ENCODE data around the gene IL17C.

Gene IL17C

DNA sequence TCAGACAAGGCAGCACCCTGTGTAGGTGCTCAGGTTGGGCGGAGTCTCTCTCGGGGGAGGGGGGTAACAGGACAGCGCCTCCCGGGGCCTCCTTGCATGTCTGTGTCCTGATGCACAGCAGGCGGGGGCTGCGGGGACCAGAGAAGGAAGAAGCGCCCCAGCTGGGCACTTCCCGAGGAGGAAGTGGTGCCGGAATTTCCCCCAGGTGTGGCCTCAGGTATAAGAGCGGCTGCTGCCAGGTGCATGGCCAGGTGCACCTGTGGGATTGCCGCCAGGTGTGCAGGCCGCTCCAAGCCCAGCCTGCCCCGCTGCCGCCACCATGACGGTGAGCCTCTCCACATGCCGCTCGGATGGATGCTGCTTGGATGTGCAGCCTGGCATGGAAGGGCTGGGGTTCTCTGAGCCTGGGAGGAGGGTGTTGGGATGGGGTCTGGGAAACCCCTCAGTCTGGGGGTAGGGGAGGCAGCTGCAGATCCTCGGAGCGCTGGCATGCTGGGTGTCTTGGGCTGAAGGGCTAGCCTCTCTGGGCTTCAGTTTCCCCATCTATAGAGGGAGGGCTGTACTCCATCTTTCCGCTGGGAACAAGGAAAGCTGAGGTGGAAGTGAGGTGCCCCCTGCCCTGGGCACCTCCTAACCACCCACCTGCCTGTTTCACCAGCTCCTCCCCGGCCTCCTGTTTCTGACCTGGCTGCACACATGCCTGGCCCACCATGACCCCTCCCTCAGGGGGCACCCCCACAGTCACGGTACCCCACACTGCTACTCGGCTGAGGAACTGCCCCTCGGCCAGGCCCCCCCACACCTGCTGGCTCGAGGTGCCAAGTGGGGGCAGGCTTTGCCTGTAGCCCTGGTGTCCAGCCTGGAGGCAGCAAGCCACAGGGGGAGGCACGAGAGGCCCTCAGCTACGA is at the start of gene IL17C:
IL17C (plus strand) TSS at position 250 of the 908 bp plus-strand sequence; CDS start at position 320, 70 bp downstream.
- Mint-ChIP-seq H3K9me3 (peaks cover 0 to 10% of the 10 kb centered on the region in 2 donors), H3K27ac (peak within 1 kb of the TSS in 1 of 2 donors; percentile 95), H3K4me1 (peaks cover 87% of the 10 kb centered on the region), H3K4me3 (peak within 1 kb of the TSS; percentile 22 to 55), H3K27me3 (peaks cover 57% of the 10 kb centered on the region)
- DNase-seq (peak in 1 of 2 donors; percentile 23), ATAC-seq (no peak)

GRCh38 chr16:88588754-88589153 is 49.6 kb upstream of the IL17C start:
- DNase-seq: no peak
- Mint-ChIP-seq H3K27me3 (no peaks in the 10 kb centered on the region), H3K4me1 (peaks cover 47% of the 10 kb centered on the region), H3K27ac (peak overlapping the region in 1 of 2 donors; percentile 73), H3K4me3 (no peak overlapping the region), H3K9me3 (no peaks in the 10 kb centered on the region)
- ATAC-seq: no peak

GRCh38 chr16:88589441-88589840 is 48.9 kb upstream of the IL17C start:
- no peak overlapping the region for H3K4me3 Mint-ChIP-seq

GRCh38 chr16:88591577-88592021 is 46.8 kb upstream of the IL17C start:
- Mint-ChIP-seq H3K4me3 (peak overlapping the region in 1 of 2 donors; percentile 5), H3K9me3 (no peaks in the 10 kb centered on the region), H3K27me3 (no peaks in the 10 kb centered on the region), H3K27ac (peak overlapping the region in 1 of 2 donors; percentile 88), H3K4me1 (peaks cover 46% of the 10 kb centered on the region)
- ATAC-seq: peak; percentile 74
- DNase-seq: peak in 1 of 2 donors; percentile 37

More at GRCh38 chr16:88589441-88589840, 48.9 kb upstream of the IL17C start:
- peaks cover 46% of the 10 kb centered on the region for H3K4me1 Mint-ChIP-seq
- no peak for ATAC-seq
- DNase-seq: no peak
- no peak overlapping the region for H3K27ac Mint-ChIP-seq
- no peaks in the 10 kb centered on the region for H3K27me3 Mint-ChIP-seq
- no peaks in the 10 kb centered on the region for H3K9me3 Mint-ChIP-seq

DNA sequence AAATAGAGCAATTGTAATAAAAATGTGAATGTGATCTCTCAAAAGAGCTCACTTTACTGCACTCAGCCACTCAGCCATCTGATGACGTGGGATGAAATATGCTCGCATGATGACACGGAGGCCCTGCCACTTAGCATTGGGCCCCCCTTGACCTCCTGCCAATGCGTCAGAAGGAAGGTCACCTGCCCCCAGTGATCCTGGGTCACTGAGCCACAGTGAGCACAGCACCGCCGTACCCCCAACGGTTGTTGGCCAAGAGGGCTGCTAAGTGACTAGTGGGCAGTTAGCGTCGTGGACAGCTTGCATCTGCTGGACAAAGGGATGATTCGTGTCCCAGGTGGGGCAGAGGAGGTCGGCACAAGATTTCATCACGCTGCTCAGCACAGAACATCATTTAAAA is 45.3 kb upstream of the IL17C start:
- no peak overlapping the region for H3K4me3 Mint-ChIP-seq
- no peak for ATAC-seq
- H3K4me1 Mint-ChIP-seq: peaks cover 46% of the 10 kb centered on the region

GRCh38 chr16:88593489-88593888 is 44.9 kb upstream of the IL17C start:
- Mint-ChIP-seq H3K9me3 (no peaks in the 10 kb centered on the region), H3K4me3 (no peak overlapping the region), H3K4me1 (peaks cover 41% of the 10 kb centered on the region), H3K27me3 (no peaks in the 10 kb centered on the region), H3K27ac (no peak overlapping the region)
- ATAC-seq (no peak), DNase-seq (no peak)

More for the DNA sequence above, 45.3 kb upstream of the IL17C start:
- no peak for DNase-seq
- Mint-ChIP-seq H3K27me3 (no peaks in the 10 kb centered on the region), H3K27ac (no peak overlapping the region), H3K9me3 (no peaks in the 10 kb centered on the region)

DNA sequence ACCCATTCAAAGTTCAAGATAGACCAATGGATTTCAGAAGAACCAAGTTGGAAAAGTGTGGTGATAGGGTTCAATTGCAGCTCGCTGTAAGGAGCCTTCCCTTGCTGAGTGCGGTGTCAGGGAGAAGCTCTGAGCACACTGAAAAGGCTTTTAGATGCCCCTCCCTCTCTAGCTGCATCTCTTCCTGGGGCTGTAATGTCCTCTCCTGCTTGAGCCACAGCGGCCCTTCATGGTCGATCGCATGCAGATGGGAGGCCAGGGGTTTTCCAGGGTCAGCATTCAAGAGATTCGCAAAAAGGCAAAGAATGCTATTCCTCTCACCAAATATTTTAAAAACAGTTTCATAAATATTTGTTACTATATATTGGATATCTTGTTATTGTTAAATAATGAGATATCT is 44.5 kb upstream of the IL17C start:
- no peak for DNase-seq
- H3K9me3 Mint-ChIP-seq: no peaks in the 10 kb centered on the region
- no peak for ATAC-seq
- no peaks in the 10 kb centered on the region for H3K27me3 Mint-ChIP-seq
- peaks cover 39% of the 10 kb centered on the region for H3K4me1 Mint-ChIP-seq
- no peak overlapping the region for H3K27ac Mint-ChIP-seq
- H3K4me3 Mint-ChIP-seq: no peak overlapping the region

DNA sequence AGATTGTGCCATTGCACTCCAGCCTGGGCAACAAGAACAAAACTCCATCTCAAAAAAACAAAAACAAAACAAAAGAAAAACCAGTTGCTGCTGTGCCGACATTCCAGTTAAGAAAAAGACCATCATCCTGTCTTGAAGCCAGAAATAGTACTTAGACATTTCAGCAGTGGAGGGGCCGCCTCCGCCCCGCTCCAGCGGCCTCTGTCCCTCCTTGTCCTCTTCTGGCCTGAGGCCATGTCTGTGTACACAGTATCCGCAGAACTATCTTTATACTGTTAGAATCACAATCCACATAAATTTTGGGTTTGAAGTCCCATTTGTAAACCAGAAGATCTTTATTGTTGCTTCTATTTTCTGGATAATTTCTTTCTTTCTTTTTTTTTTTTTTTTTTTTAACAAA is 43.3 kb upstream of the IL17C start:
- H3K27me3 Mint-ChIP-seq: no peaks in the 10 kb centered on the region
- DNase-seq (no peak), ATAC-seq (no peak)
- peaks cover 30% of the 10 kb centered on the region for H3K4me1 Mint-ChIP-seq
- no peak overlapping the region for H3K27ac Mint-ChIP-seq
- H3K9me3 Mint-ChIP-seq: no peaks in the 10 kb centered on the region
- H3K4me3 Mint-ChIP-seq: no peak overlapping the region

GRCh38 chr16:88595921-88596320 is 42.5 kb upstream of the IL17C start:
- Mint-ChIP-seq H3K27ac (peak overlapping the region in 1 of 2 donors; percentile 63), H3K4me3 (no peak overlapping the region), H3K27me3 (no peaks in the 10 kb centered on the region), H3K9me3 (no peaks in the 10 kb centered on the region), H3K4me1 (peaks cover 28% of the 10 kb centered on the region)
- DNase-seq (no peak), ATAC-seq (no peak)

GRCh38 chr16:88596483-88596882 is 41.9 kb upstream of the IL17C start:
- ATAC-seq (no peak), DNase-seq (no peak)
- Mint-ChIP-seq H3K4me3 (no peak overlapping the region), H3K9me3 (no peaks in the 10 kb centered on the region), H3K4me1 (peaks cover 23% of the 10 kb centered on the region), H3K27me3 (no peaks in the 10 kb centered on the region), H3K27ac (peak overlapping the region in 1 of 2 donors; percentile 87)

GRCh38 chr16:88597856-88598491 is 40.4 kb upstream of the IL17C start:
- Mint-ChIP-seq H3K27me3 (no peaks in the 10 kb centered on the region), H3K27ac (no peak overlapping the region), H3K9me3 (no peaks in the 10 kb centered on the region), H3K4me1 (peaks cover 13% of the 10 kb centered on the region), H3K4me3 (no peak overlapping the region)
- DNase-seq: no peak
- ATAC-seq: no peak

- Mint-ChIP-seq H3K4me1 (peaks cover 5% of the 10 kb centered on the region), H3K4me3 (no peak overlapping the region), H3K9me3 (no peaks in the 10 kb centered on the region), H3K27ac (peak overlapping the region in 1 of 2 donors; percentile 77), H3K27me3 (no peaks in the 10 kb centered on the region)
- DNase-seq (no peak), ATAC-seq (no peak)
Observed at GRCh38 chr16:88599092-88599733, 39.2 kb upstream of the IL17C start.

DNA sequence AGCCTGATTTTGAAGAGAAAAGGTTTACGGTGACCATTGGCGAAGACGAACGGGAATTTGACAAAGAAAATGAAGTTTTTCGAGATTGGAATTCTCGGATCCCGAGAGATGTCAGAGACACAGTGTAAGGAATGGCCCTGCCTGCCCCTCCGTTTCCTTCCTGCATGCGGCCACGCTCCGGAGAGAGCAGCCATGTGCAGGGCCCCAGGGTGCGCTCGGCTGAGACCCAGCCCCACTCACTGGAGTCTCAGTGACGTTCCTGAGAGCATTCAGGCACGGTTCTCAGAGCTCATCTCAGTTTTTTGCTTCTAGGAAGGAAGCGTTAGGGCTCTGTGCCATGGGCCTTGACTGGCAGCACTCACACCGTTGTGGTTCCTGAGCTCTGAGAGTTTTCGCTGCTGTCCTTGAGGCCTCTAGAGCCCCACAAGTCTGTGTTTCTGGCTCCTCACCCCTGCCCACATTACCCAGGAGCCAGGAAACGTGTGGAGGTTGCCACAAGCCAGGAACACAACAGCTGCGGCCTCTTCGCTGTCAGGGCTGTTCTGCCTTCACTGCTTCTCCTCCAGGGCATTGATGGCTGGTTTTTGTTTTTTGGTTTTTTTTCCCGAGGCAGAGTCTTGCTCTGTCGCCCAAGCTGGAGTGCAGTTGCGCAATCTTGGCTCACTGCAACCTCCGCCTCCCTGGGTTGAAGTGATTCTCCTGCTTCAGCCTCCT is 38.4 kb upstream of the IL17C start:
- no peak for DNase-seq
- H3K27ac Mint-ChIP-seq: no peak overlapping the region
- peaks cover 5% of the 10 kb centered on the region for H3K4me1 Mint-ChIP-seq
- no peak for ATAC-seq
- no peak overlapping the region for H3K4me3 Mint-ChIP-seq
- no peaks in the 10 kb centered on the region for H3K9me3 Mint-ChIP-seq
- H3K27me3 Mint-ChIP-seq: no peaks in the 10 kb centered on the region

GRCh38 chr16:88600539-88600896 is 37.9 kb upstream of the IL17C start:
- Mint-ChIP-seq H3K4me1 (peaks cover 5% of the 10 kb centered on the region), H3K27ac (peak overlapping the region in 1 of 2 donors; percentile 94), H3K27me3 (no peaks in the 10 kb centered on the region), H3K4me3 (no peak overlapping the region), H3K9me3 (no peaks in the 10 kb centered on the region)
- ATAC-seq (no peak), DNase-seq (no peak)
